Endothelial cell of umbilical vein (primary cell): ENCODE data around the gene TREX2. TPM values are rescaled to one million over a fixed set of nuclear protein-coding genes. Genes with fewer than 3 reads are reported as not detected.

Experiments
- BruUV-seq: library from RNA; stranded (reverse); fragments of 400-500 nt; replicated peaks from 2 replicates; lab custom pipeline; 2021; lab: Mats Ljungman, UMichigan
- CTCF ChIA-PET: fragments of 300-600, 350-600 bp; sonication (Branson Sonifier 250); formaldehyde crosslinking; loops from one replicate; lab custom pipeline; 2021; ENCODE audit warnings: antibody characterized with exemption, inconsistent platforms; lab: Charles Lee
- POLR2A ChIA-PET: fragments of 300-600, 350-600 bp; sonication (Branson Sonifier 250); formaldehyde crosslinking; loops from one replicate; lab custom pipeline; 2021; ENCODE audit warnings: antibody characterized with exemption, inconsistent platforms; lab: Charles Lee
- DNase-seq: peaks from one replicate; pipeline ENCODE4 v3.0.0-alpha.2; 2011; ENCODE audit warnings: low read depth, low spot score
- FAIRE-seq: peaks from 2 replicates; lab custom pipeline; 2011; peaks lifted over from hg19 to GRCh38; lab: Jason Lieb, UNC
- H2AFZ ChIP-seq: 2 replicates; pipeline ENCODE4 v1.6.0; 2012; ENCODE audit warnings: low read depth, low read length, control low read depth, inconsistent platforms
- H3K27ac ChIP-seq: 2 replicates; pipeline ENCODE4 v1.5.1; 2011; ENCODE audit warnings: low read depth, mild to moderate bottlenecking, control low read depth, low read length, moderate library complexity; ENCODE audit not compliant: insufficient read depth
- H3K27me3 ChIP-seq, 2 experiments: 2 replicates each; pipeline versions ENCODE4 v1.6.0 to v1.6.1; 2011; ENCODE audit warnings: low read length in 2 of 2, mixed read lengths in 1 of 2; ENCODE audit not compliant: control insufficient read depth in 2 of 2, insufficient read depth in 2 of 2
- H3K36me3 ChIP-seq, 2 experiments: 2 replicates in 1 of 2; 3 replicates in 1 of 2; pipeline ENCODE4 v1.5.1; 2011; ENCODE audit warnings: low read length in 2 of 2, mild to moderate bottlenecking in 1 of 2, moderate library complexity in 1 of 2; ENCODE audit not compliant: control insufficient read depth in 2 of 2, insufficient read depth in 2 of 2; ENCODE audit errors: extremely low read depth in 1 of 2
- H3K4me1 ChIP-seq: 3 replicates; pipeline ENCODE4 v1.5.1; 2011; ENCODE audit warnings: mild to moderate bottlenecking, low read length; ENCODE audit not compliant: control insufficient read depth, insufficient read depth; ENCODE audit errors: extremely low read depth
- H3K4me2 ChIP-seq: 2 replicates; pipeline ENCODE4 v1.6.1; 2011; ENCODE audit warnings: low read length, control low read depth, mixed read lengths; ENCODE audit not compliant: insufficient read depth
- H3K4me3 ChIP-seq, 3 experiments: fragments of 200-600 bp in 1 of 3; sonication (generic), shearing (Covaris generic) in 1 of 3; replicated peaks in 1 of 3; 2 replicates each; pipeline ENCODE4 v1.5.1; 2011 to 2016; ENCODE audit warnings: control low read depth in 3 of 3, low read length in 3 of 3, mild to moderate bottlenecking in 2 of 3, inconsistent platforms in 1 of 3, low read depth in 1 of 3, moderate library complexity in 1 of 3; ENCODE audit not compliant: insufficient read depth in 1 of 3
- H3K79me2 ChIP-seq: 2 replicates; pipeline ENCODE4 v1.6.0; 2012; ENCODE audit warnings: low read length, inconsistent platforms; ENCODE audit not compliant: control insufficient read depth, insufficient read depth
- H3K9ac ChIP-seq: replicated peaks from 2 replicates; pipeline ENCODE3; 2011; ENCODE audit warnings: low read length, control low read depth; ENCODE audit not compliant: insufficient read depth; ENCODE audit errors: extremely low read depth
- H3K9me1 ChIP-seq: replicated peaks from 3 replicates; pipeline ENCODE4 v1.6.0; 2011; ENCODE audit warnings: mild to moderate bottlenecking, low read length; ENCODE audit not compliant: control insufficient read depth, insufficient read depth; ENCODE audit errors: extremely low read depth
- H3K9me3 ChIP-seq: replicated peaks from 2 replicates; pipeline ENCODE4 v1.5.1; 2012; ENCODE audit warnings: low read length, inconsistent platforms; ENCODE audit not compliant: control insufficient read depth, insufficient read depth
- H4K20me1 ChIP-seq: replicated peaks from 2 replicates; pipeline ENCODE3; 2011; ENCODE audit warnings: mild to moderate bottlenecking, low read length; ENCODE audit not compliant: control insufficient read depth, insufficient read depth; ENCODE audit errors: extremely low read depth
- CTCF ChIP-seq, 2 donors: IDR thresholded peaks; 1 replicate in 1 of 2; 2 replicates in 1 of 2; pipeline ENCODE4 v1.5.1; 2011; ENCODE audit warnings: low read length in 2 of 2, mild to moderate bottlenecking in 2 of 2, moderate library complexity in 2 of 2, control low read depth in 1 of 2, inconsistent platforms in 1 of 2, low read depth in 1 of 2; ENCODE audit not compliant: insufficient read depth in 1 of 2; ENCODE audit errors: extremely low read depth in 1 of 2
- EZH2 ChIP-seq: IDR thresholded peaks from 2 replicates; pipeline ENCODE4 v1.6.1; 2012; ENCODE audit warnings: borderline replicate concordance, low read depth, mild to moderate bottlenecking, moderate library complexity, low read length, inconsistent platforms; ENCODE audit not compliant: severe bottlenecking
- FOS ChIP-seq: IDR thresholded peaks from 2 replicates; pipeline ENCODE4 v1.6.1; 2011; ENCODE audit warnings: mild to moderate bottlenecking, low read length, moderate library complexity, borderline replicate concordance; ENCODE audit not compliant: insufficient read depth
- GATA2 ChIP-seq: IDR thresholded peaks from 2 replicates; pipeline ENCODE4 v1.7.0; 2011; ENCODE audit warnings: low read depth, mild to moderate bottlenecking, moderate library complexity, mixed read lengths, low read length; ENCODE audit not compliant: insufficient read length, insufficient read depth
- JUN ChIP-seq: IDR thresholded peaks from 2 replicates; pipeline ENCODE4 v1.6.1; 2011; ENCODE audit warnings: borderline replicate concordance, low read depth; ENCODE audit not compliant: insufficient read length, insufficient read depth
- MAX ChIP-seq: IDR thresholded peaks from 2 replicates; pipeline ENCODE4 v1.6.1; 2011; ENCODE audit not compliant: insufficient read depth, insufficient read length
- MYC ChIP-seq: IDR thresholded peaks from one replicate; pipeline ENCODE4 v1.6.1; 2011; ENCODE audit warnings: mild to moderate bottlenecking, low read depth, low read length
- POLR2A ChIP-seq: IDR thresholded peaks from 2 replicates; pipeline ENCODE4 v1.6.1; 2012; ENCODE audit warnings: low read depth, mild to moderate bottlenecking, control low read depth, low read length
- POLR2AphosphoS5 ChIP-seq: IDR thresholded peaks from 2 replicates; pipeline ENCODE4 v1.6.1; 2012; ENCODE audit warnings: low read depth, mild to moderate bottlenecking, control low read depth, low read length, moderate library complexity; ENCODE audit not compliant: insufficient read depth
- dilution Hi-C: fragments of 300-500 bp; cut with MboI; formaldehyde crosslinking; loops from one replicate; pipeline ENCODE4 v1.15.0; 2019; ENCODE audit warnings: low sequenced_read_pairs; ENCODE audit not compliant: extremely low pct_ligation_motif_present
- intact Hi-C: fragments of 100-400 bp; cut with micrococcal nuclease; formaldehyde crosslinking; loops from one replicate; pipeline ENCODE4 v1.10.0; 2022
- polyA plus RNA-seq, 4 experiments: library from polyadenylated mRNA; depleted of rRNA in 3 of 4; stranded (reverse) in 3 of 4; unstranded in 1 of 4; fragments of >200 nt; gene quantifications; 2 replicates each; pipeline versions ENCODE4 v1.2.1 to v1.2.3, GENCODE V29; 2011 to 2012; ENCODE audit warnings: missing spikeins in 1 of 4
- total RNA-seq: library from RNA; stranded (reverse); gene quantifications from 2 replicates; pipeline ENCODE4 v1.2.3, GENCODE V29; 2021

TREX2 gene
- total and polyA plus RNA-seq, 2 donors (not counting 3 experiments of a cell fraction or from before 2014, with no cell fraction given), result 0.82 to 0.99 TPM

GRCh38 chrX:153443476-153444332 is 2.2 kb downstream of the TREX2 start:
- FAIRE-seq (no peak), DNase-seq (no peak)
- Histone ChIP-seq H3K4me3 (no peak overlapping the region), H3K27me3 (no peaks in the 10 kb centered on the region), H3K9me1 (no peaks in the 10 kb centered on the region), H3K9ac (no peak overlapping the region), H3K4me2 (no peak overlapping the region), H3K9me3 (no peaks in the 10 kb centered on the region), H2AFZ (no peak overlapping the region), H3K36me3 (no peaks in the 10 kb centered on the region), H3K79me2 (no peaks in the 10 kb centered on the region), H3K27ac (no peak overlapping the region), H4K20me1 (no peaks in the 10 kb centered on the region), H3K4me1 (no peaks in the 10 kb centered on the region)
- BruUV-seq, result no TSS peak
- ChIA-PET CTCF (no interaction called here), POLR2A (no interaction called here)
- no peak for TF ChIP-seq POLR2AphosphoS5
- TF ChIP-seq MAX, result no peak
- no peak for TF ChIP-seq GATA2
- no peak for TF ChIP-seq POLR2A
- no peak for TF ChIP-seq CTCF (IDR thresholded peaks at IDR 0.05; ENCODE audit: extremely low read depth in 1 of 2, insufficient read depth in 1 of 2, low read depth in 1 of 2, low read length in 2 of 2)
- no peak for TF ChIP-seq MYC
- no peak for TF ChIP-seq JUN
- no peak for TF ChIP-seq EZH2
- TF ChIP-seq FOS, result no peak
- intact Hi-C loops, result no loop called here
- dilution Hi-C loops, result no loop called here
